OCI-LY1 (cell line): ENCODE measurements around the gene JAKMIP2.

Experiments
- EZH2 ChIP-seq: fragments of 200-600 bp; sonication (generic), shearing (Covaris generic); IDR thresholded peaks from 2 replicates; pipeline ENCODE4 v1.8.0; 2017; ENCODE audit warnings: borderline replicate concordance, mixed run types, mild to moderate bottlenecking, antibody characterized with exemption, low read length, moderate library complexity, mixed read lengths
- TF ChIP-seq, protein P1 (sequence below): fragments of 200-600 bp; sonication (generic), shearing (Covaris generic); IDR thresholded peaks from 2 replicates; pipeline ENCODE4 v1.5.1; 2017; ENCODE audit warnings: mild to moderate bottlenecking, antibody characterized with exemption, low read length, moderate library complexity, mixed read lengths

GRCh38 chr5:147631428-147632003 is 151.0 kb downstream of the JAKMIP2 start:
- TF ChIP-seq, protein P1, sequence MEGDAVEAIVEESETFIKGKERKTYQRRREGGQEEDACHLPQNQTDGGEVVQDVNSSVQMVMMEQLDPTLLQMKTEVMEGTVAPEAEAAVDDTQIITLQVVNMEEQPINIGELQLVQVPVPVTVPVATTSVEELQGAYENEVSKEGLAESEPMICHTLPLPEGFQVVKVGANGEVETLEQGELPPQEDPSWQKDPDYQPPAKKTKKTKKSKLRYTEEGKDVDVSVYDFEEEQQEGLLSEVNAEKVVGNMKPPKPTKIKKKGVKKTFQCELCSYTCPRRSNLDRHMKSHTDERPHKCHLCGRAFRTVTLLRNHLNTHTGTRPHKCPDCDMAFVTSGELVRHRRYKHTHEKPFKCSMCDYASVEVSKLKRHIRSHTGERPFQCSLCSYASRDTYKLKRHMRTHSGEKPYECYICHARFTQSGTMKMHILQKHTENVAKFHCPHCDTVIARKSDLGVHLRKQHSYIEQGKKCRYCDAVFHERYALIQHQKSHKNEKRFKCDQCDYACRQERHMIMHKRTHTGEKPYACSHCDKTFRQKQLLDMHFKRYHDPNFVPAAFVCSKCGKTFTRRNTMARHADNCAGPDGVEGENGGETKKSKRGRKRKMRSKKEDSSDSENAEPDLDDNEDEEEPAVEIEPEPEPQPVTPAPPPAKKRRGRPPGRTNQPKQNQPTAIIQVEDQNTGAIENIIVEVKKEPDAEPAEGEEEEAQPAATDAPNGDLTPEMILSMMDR: no peak
- no peak for TF ChIP-seq EZH2
